Superior temporal gyrus (tissue), 1 donor: ENCODE data around the gene FOXP3.

Source experiments
- DNase-seq: peaks from one replicate; pipeline ENCODE4 v3.0.0-alpha.2; 2016; ENCODE audit errors: extremely low spot score

Gene FOXP3

GRCh38 chrX:49250066-49250465, 14.4 kb downstream of the FOXP3 start:
- no peak for DNase-seq

- no peak for DNase-seq
Observed at GRCh38 chrX:49249616-49250015, 14.9 kb downstream of the FOXP3 start.

DNA sequence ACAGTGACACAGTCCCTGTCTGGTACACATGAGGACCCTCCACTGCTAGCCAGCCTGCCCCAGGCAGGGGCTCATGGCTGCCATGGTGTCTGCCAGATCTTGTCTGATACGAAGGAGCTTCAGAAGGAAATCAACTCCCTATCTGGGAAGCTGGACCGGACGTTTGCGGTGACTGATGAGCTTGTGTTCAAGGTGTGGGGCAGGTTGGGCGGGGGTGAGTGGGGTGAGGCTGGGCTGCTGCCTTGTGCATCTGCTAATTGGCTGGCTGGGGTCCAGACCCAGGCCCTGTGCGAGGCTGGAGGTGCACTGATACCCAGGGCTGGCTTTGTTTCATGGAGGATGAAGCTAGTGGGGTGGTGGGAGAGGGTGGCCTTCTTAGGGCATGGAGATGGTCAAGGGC, 15.4 kb downstream of the FOXP3 start:
- DNase-seq, result no peak

- DNase-seq, result no peak
Observed at GRCh38 chrX:49247916-49248811, 16.3 kb downstream of the FOXP3 start.

DNA sequence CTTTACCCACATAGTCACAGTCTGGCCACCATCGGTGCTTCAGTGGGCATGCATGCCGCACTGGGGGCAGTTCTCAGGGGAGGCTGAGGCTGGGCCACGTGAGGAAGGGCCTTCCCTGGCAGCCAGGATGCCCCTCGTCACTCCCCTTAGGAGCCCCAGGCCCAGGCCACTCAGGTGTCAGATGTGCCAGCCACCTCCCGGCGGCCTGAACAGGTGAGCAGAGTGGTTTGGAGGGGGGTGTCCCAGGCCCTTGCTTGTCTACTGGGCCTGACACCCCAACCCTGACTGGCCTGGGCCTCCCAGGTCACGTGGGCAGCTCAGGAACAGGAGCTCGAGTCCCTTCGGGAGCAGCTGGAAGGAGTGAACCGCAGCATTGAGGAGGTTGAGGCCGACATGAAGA, 17.2 kb downstream of the FOXP3 start:
- DNase-seq, result no peak

GRCh38 chrX:49246541-49246940, 18.0 kb downstream of the FOXP3 start:
- no peak for DNase-seq

DNA sequence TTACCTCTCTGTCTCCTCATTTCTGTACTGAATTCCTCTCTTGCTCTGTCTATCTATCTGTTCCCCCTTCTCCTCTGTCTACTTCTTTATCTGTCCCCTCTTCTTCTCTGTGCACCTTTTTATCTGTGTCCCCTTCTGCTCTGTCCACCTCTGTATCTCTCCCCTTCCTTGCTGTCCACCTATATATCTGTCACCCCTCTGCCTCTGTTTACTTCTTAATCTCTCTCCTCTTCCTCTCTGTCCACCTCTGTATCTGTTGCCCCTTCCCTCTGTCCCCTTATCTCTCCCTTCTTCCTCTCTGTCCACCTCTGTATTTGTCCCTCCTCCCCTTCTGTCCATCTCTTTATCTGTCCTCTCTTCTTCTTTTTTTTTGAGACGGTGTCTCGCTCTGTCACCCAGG, 20.3 kb downstream of the FOXP3 start:
- DNase-seq, result no peak

GRCh38 chrX:49243166-49243565, 21.3 kb downstream of the FOXP3 start:
- no peak for DNase-seq

DNA sequence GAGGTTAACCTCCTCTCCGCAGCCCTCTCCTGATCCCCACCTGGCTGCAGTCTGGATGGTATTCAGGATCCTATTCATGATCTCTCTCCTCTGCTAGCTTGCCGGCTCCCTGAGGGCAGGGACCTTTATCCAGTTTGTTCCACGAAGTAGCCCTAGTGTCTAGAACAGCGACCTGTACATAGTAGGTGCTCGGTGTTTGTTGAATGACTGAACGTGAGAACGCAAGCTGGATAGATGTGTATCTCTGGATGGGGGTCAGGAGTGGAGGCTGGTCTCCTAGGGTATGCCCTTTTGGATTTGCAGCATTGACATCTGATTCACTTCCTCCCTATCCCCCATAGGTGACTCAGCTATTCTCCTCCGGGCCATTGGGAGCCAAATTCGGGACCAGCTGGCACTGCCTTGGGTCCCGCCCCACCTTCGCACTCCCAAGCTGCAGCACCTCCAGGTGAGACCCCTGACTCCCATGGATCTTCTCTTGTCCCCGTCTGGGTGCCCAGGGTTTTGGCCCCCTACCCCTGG, 21.9 kb downstream of the FOXP3 start:
- no peak for DNase-seq

DNA sequence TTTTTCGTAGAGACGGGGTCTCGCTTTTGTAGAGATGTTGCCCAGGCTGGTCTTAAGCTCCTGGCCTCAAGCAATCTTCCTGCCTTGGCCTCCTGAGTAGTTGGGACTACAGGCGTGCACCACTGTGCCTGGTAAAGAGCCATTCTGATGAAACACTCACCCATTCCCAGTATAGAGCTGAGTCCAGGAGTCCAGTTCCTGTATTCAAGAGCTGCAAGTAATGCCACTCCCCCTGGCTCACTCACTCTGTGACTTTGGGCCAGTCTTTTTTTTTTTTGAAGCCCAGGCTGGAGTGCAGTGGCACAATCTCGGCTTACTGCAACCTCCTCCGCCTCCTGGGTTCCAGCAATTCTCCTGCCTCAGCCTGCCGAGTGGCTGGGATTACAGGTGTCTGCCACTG, 25.8 kb downstream of the FOXP3 start:
- no peak for DNase-seq

- DNase-seq, result no peak
Observed at GRCh38 chrX:49237060-49237459, 27.4 kb downstream of the FOXP3 start.

- DNase-seq, result no peak
Observed at GRCh38 chrX:49233887-49234555, 30.5 kb downstream of the FOXP3 start.

- no peak for DNase-seq
Observed at GRCh38 chrX:49233176-49233575, 31.3 kb downstream of the FOXP3 start, which contains the start of gene CACNA1F. CACNA1F (minus strand) TSS chrX:49233340; CDS start chrX:49233309, 31 bp downstream.

- DNase-seq, result no peak
Observed at GRCh38 chrX:49232525-49232924, 32.0 kb downstream of the FOXP3 start.

DNA sequence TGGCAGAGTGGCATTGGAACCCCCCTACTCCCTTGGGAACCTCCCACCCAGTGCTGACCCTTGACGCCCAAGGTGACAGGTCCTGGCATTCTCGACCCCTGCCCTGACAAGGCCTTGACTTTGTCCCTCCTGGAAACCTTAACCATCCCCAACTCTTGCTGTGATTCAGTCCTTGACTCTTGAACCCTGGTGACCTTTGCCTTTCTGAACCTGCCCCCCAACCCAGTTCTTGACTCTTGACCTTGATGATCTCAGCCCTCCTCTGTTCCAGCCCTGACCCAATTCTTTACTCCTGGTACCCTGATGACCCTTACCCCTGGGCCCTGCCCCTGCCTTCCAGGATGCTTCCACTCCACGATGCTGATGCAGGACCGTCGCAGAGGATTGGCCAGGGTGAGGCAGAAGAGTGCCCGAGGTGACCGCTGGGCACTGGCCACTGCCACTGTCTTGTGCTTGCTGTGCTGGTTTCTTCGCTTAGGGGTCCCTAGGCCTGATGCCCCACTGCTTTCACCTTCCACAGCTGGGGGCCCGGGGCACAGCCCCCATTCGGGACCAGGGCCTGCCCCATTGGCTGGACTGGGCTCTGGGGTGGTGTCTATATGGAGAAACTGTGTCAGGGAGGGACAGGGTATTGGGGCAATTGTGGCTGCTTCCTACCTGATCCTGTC, 33.0 kb downstream of the FOXP3 start:
- no peak for DNase-seq

DNA sequence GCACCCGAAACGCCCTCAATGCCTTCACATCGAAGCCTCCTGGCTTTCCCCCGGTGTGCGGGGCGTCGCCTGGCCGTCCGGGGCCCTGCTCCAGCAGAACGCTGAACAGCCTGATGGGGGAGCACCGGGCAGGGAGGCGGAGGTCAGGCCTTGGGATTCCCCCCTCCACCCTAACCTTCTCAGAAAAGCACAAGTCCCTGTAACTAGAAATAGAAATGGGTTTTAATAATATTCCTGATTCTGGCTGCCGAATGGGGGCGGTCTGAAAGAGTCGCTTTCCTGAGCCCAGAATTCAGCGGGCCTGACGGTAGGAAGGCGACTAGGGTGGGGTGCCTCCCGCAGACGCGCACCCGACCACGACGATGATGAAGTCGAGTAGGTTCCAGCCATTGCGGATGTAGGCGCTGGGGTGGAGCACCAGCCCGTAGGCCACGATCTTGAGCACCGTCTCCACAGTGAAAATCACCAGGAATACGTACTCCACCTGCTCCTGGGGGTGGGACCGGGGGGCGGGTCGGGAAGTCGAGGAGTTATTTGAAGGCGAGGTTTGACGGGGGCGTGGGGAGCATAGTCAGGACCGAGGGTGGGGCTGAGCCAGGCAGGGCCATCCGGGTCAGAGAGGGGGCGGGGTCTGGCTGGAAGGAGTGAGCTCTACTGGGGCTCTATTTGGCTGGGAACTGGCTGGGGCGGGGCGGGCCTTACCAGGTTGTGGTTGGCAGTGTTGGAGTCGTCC, 33.8 kb downstream of the FOXP3 start:
- no peak for DNase-seq

DNA sequence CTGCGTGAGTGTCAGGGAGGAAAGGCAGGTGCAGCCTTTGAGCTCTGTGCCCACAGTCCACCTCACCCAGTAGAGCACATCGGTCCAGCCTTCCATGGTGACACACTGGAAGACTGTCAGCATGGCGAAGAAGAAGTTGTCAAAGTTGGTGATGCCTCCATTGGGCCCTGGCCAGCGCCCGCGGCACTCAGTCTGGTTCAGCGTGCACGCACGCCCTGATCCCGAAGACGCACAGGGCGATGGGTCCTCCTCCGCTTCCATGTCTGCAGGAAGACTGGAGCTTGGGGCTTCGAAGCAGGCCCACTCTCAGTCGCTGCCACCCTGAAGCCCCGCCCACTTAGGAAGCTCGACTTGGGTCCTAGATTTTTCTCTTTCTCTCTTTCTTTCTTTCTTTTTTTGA, 36.3 kb downstream of the FOXP3 start:
- DNase-seq, result no peak

- DNase-seq, result no peak
Observed at GRCh38 chrX:49227726-49228125, 36.8 kb downstream of the FOXP3 start.

- DNase-seq, result no peak
Observed at GRCh38 chrX:49226946-49227345, 37.6 kb downstream of the FOXP3 start.

- DNase-seq, result no peak
Observed at GRCh38 chrX:49225858-49226257, 38.7 kb downstream of the FOXP3 start.

DNA sequence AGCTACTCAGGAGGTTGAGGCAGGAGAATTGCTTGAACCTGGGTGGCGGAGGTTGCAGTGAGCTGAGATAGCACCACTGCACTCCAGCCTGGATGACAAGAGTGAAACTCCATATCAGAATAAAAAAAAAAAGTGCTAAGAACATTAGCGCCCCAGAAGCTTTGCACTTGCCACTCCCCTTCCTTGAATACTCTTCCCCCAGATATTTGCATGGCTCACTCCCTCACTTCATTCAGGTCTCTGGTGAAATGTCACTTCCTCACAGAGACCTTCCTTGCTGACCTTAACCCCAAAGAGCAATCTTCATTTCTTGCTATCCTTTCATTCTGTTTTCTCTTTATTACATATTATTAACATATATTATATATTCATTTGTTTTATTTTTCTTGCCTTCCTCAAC, 42.6 kb downstream of the FOXP3 start:
- no peak for DNase-seq

DNA sequence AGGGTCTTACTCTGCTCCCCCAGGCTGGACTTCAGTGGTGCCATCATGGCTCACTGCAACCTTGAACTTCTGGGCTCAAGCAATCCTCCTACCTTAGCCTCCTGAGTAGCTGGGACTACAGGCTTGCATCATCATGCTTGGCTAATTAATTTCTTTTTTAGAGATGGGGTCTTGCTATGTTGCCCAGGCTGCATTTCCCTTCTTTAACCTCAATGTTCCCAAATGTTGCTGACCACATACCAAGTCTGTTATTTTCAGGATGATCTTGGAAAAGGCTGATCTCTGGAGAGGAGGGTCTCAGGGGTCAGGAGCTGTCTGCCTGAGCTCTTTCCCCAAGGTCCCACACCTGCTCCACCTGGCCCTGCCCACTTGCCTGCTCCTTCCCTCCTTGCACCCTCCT, 44.4 kb downstream of the FOXP3 start:
- no peak for DNase-seq
